ENCODE measurements around the gene GASK1A. TPM values are rescaled to one million over a fixed set of nuclear protein-coding genes. Genes with fewer than 3 reads are reported as not detected.
"Not testable (repeated sequence)": the region's sequence is repeated elsewhere in the genome, so short reads cannot be mapped to it uniquely, and the experiment has no call there.

The GASK1A gene
- total RNA-seq, 3 donors from 2014 or later = 1.2 to 10.0 (median 3.6) TPM

DNA sequence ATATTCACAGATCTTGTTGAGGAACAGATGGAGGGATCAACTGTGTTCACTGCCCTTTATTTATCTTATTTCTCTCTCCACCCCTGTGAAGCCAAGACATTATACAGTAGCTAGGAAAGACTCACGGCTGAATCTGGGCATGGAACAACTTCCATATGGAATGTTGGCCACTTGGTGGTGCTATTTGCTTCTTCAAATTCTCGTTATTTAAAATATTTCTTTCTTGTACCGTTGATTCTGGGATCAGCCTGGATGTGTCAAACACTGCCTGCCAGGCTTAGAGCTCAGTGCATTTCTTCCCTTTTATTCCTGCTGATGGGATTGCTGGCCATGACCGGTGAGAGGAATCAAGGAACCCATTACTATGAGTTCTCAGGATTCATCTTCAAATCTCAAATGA, 17.5 kb upstream of the GASK1A start:
- Histone ChIP-seq H3K36me3 (ENCODE audit: low read depth) (no peaks in the 10 kb centered on the region), H3K4me3 (no peak overlapping the region), H3K4me1 (ENCODE audit: low read depth) (no peaks in the 10 kb centered on the region), H3K9me3 (no peaks in the 10 kb centered on the region)
- TF ChIP-seq, protein P1, sequence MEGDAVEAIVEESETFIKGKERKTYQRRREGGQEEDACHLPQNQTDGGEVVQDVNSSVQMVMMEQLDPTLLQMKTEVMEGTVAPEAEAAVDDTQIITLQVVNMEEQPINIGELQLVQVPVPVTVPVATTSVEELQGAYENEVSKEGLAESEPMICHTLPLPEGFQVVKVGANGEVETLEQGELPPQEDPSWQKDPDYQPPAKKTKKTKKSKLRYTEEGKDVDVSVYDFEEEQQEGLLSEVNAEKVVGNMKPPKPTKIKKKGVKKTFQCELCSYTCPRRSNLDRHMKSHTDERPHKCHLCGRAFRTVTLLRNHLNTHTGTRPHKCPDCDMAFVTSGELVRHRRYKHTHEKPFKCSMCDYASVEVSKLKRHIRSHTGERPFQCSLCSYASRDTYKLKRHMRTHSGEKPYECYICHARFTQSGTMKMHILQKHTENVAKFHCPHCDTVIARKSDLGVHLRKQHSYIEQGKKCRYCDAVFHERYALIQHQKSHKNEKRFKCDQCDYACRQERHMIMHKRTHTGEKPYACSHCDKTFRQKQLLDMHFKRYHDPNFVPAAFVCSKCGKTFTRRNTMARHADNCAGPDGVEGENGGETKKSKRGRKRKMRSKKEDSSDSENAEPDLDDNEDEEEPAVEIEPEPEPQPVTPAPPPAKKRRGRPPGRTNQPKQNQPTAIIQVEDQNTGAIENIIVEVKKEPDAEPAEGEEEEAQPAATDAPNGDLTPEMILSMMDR (IDR thresholded peaks at IDR 0.05) = peak; percentile 27
- peak; percentile 65 for ATAC-seq
- intact Hi-C loops (cut with DNase I, micrococcal nuclease) = loop anchor here (2.0 to 10.0 kb wide), 3 partner anchors 193 to 657 kb away; no protein-coding TSS in a partner anchor
- peak in 1 of 3 donors; percentile 72 for DNase-seq

DNA sequence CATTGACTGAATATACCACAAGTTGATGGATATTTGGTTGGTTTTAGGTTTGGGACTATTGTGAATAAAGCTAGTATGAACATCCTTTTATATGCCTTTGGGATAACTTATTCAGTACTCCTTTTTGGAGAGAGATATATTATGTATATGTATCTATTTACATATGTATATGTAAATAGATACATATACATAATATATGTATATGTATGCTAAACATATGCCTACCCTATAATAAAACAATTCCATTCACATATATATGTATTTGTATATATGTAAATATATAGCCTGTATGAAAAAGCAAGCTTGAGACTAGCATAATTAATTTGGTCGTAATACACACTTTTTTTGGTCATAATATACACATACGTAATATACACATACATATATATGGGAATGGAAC, 15.8 kb upstream of the GASK1A start:
- ATAC-seq (no peak), DNase-seq (no peak)
- intact Hi-C loops (cut with DNase I, micrococcal nuclease) = loop anchor here (5.0 to 10.0 kb wide), 2 partner anchors 194 to 658 kb away; no protein-coding TSS in a partner anchor
- Histone ChIP-seq H3K4me3 (no peak overlapping the region), H3K36me3 (ENCODE audit: low read depth) (no peaks in the 10 kb centered on the region), H3K4me1 (ENCODE audit: low read depth) (no peaks in the 10 kb centered on the region), H3K9me3 (no peaks in the 10 kb centered on the region)
- TF ChIP-seq, protein P1 (IDR thresholded peaks at IDR 0.05) = no peak

DNA sequence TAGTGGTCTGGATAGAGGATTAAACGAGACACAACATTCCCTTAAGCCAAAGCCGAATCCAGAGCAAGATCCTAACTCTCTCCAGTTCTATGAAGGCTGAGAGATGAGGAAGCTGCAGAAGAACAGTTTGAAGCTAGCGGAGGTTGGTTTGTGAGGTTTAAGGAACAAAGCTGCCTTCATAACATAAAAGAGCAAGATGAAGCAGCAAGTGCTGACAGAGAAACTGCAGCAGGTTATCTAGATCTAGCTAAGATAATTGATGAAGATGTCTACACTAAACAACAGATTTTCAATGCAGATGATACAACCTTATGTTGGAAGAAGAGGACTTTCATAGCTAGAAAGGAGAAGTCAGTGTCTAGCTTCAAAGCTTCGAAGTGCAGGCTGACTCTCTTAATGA, 14.8 kb upstream of the GASK1A start:
- Histone ChIP-seq H3K4me3 (no peak overlapping the region), H3K9me3 (no peaks in the 10 kb centered on the region), H3K36me3 (ENCODE audit: low read depth) (no peaks in the 10 kb centered on the region), H3K4me1 (ENCODE audit: low read depth) (no peaks in the 10 kb centered on the region)
- no peak for DNase-seq
- no peak for ATAC-seq
- intact Hi-C loops (cut with DNase I, micrococcal nuclease) = loop anchor here (5.0 to 10.0 kb wide), 2 partner anchors 193 to 659 kb away; no protein-coding TSS in a partner anchor
- TF ChIP-seq, protein P1 (IDR thresholded peaks at IDR 0.05) = no peak

DNA sequence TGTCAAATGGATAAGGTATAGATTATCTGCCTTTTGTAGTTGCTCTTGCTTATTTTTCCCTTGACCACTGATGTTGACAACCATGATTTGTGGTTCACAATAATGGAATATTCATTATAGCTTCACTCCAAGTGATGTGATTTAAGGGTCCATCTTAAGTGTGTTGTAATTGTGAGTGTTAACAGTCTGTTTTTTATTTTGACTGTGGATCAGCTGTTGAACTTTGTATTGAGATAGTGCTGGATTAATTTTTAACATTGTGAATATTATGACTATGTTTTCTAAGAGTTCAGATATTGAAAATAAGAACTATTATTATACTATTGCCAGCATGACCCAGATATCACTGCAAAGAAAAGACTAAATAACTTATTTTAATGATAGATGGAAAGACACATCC, 8.6 kb upstream of the GASK1A start:
- Histone ChIP-seq H3K4me1 (ENCODE audit: low read depth) (no peaks in the 10 kb centered on the region), H3K9me3 (peaks cover 19% of the 10 kb centered on the region), H3K36me3 (ENCODE audit: low read depth) (no peaks in the 10 kb centered on the region), H3K4me3 (no peak overlapping the region)
- ATAC-seq (no peak), DNase-seq (no peak)
- intact Hi-C loops (cut with DNase I, micrococcal nuclease) = no loop called here
- TF ChIP-seq, protein P1 (IDR thresholded peaks at IDR 0.05) = no peak

DNA sequence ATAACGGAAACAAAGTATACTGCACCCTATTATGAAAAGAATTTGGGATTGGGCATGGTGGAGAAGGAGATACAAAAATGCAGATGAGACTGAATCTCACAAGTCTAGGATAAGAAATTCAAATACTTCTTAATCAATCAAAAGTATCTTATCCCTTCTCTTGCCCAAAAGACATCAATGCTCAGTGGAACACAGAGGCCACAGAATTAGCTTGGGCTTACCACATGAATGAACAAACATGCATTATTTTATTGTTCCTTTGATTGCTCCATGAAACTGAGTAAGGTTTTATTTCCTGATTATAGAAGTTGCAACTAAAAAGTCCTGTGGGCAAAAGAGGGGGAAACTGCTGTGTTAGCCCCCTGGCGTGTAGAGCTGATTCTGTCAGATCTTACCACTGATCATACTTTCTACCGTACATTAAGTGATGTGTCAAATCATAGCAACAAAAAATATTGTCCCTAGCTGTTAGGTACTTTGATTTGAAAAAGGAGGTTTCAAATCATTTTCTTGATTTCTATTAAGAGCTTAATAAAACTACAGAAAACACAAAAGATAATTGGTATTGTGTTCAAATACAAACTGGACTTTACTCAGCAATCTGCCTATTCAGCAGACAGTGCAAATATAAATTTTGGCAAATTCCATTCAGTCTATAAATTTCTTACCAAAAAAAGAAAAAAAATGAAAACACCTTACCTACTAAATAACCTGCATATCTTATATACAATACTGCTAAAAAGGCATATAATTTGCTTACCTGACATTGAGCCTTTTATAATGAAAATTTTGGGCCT, 7.9 kb upstream of the GASK1A start:
- intact Hi-C loops (cut with DNase I, micrococcal nuclease) = no loop called here
- no peak overlapping the region for H3K4me3 ChIP-seq
- TF ChIP-seq, protein P1 (IDR thresholded peaks at IDR 0.05) = no peak
- DNase-seq = no peak
- H3K4me1 ChIP-seq (ENCODE audit: low read depth) = no peaks in the 10 kb centered on the region
- peaks cover 19% of the 10 kb centered on the region for H3K9me3 ChIP-seq
- ATAC-seq = no peak
- no peaks in the 10 kb centered on the region for H3K36me3 ChIP-seq (ENCODE audit: low read depth)

DNA sequence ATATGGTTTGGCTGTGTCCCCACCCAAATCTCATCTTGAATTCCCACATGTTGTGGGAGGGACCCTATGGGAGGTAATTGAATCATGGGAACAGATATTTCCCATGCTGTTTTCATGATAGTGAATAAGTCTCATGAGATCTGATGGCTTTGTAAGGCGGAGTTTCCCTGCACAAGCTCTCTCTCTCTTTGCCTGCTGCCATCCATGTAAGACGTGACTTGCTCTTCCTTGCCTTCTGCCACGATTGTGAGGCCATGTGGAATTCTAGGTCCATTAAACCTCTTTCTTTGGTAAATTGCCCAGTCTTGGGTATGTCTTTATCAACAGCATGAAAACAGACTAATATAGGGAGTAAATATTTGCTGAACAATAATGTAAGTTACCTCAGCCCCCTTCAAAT, 4.2 kb upstream of the GASK1A start:
- DNase-seq; intact Hi-C loops (cut with DNase I, micrococcal nuclease); ATAC-seq; H3K4me3 ChIP-seq; H3K36me3 ChIP-seq (ENCODE audit: low read depth); H3K4me1 ChIP-seq (ENCODE audit: low read depth): not testable (repeated sequence)
- H3K9me3 ChIP-seq = peaks cover 19% of the 10 kb centered on the region
